ENCODE data around the gene CCDC9B.

DNA sequence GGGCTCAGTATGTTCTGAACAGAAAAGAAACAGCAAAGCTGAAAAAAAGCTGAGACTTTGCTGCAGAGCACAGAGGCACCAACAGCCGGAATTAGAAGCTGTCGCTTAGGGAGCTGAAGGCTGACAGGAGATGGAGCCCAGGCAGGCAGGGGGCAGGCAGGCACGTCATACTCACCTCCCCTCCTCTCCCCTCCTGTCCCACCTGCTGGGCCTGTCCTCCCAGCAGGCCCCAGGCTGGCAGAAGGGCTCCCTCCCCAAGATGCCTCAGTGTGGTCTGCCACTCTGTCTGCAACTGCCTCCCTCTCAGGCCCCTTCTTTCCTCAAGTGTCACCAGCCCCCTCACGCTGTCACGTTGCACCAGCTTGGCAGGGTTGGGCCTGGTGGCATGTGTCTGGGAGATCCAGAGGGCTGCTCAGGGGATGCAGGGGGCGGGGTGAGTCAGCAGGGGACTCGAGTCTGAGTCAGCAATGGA, 54.6 kb downstream of the CCDC9B start:
- TF ChIP-seq, protein P1, sequence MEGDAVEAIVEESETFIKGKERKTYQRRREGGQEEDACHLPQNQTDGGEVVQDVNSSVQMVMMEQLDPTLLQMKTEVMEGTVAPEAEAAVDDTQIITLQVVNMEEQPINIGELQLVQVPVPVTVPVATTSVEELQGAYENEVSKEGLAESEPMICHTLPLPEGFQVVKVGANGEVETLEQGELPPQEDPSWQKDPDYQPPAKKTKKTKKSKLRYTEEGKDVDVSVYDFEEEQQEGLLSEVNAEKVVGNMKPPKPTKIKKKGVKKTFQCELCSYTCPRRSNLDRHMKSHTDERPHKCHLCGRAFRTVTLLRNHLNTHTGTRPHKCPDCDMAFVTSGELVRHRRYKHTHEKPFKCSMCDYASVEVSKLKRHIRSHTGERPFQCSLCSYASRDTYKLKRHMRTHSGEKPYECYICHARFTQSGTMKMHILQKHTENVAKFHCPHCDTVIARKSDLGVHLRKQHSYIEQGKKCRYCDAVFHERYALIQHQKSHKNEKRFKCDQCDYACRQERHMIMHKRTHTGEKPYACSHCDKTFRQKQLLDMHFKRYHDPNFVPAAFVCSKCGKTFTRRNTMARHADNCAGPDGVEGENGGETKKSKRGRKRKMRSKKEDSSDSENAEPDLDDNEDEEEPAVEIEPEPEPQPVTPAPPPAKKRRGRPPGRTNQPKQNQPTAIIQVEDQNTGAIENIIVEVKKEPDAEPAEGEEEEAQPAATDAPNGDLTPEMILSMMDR (IDR thresholded peaks at IDR 0.05) = no peak
- no peak for TF ChIP-seq POLR2A (IDR thresholded peaks at IDR 0.05)

Data from uterus (tissue), 2 donors.